ENCODE data around the gene TPD52L2. TPM values are rescaled to one million over a fixed set of nuclear protein-coding genes. Genes with fewer than 3 reads are reported as not detected.
"Not testable (repeated sequence)": the region's sequence is repeated elsewhere in the genome, so short reads cannot be mapped to it uniquely, and the experiment has no call there.

TPD52L2 gene
- total RNA-seq, 1 donor from 2014 or later = 85.4 TPM

DNA sequence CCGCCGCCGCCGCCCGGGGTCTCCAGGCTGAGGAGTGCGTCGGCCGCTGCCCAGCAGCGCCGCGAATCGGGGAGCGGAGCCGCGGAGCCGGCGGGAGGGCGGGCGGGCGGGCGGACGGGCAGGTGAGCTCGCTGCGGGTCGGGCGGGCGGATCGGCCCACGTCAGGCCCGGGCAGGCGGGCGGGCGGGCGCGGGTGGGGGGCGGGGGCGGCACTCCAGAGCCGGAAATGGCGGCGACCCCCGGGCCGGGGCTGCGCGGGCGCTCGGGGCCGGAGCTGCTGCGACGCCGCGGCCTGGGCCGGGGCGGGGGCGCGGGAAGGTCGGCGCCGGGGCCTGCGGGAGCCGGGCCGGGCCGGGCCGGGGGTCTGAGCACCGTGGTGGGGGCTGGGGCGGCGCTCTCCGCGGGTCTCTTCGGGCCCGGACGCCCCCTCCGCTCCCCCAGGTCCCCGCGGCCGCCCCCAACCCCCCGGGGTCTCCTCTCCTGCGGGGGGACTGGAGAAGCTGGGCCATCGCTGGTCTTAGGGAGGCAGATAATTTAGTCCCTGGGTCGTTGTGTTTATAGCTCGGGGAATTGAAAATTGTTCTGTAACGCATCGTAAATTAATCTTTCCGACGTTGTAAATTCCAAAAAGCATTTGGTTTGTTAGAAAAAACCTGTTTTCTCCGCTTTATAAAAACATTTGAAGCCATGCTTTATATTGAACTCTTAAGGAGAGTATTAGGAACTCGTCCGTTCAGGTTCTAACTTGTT lies 30.3 kb downstream of the TPD52L2 start:
- no peak for DNase-seq (ENCODE audit: low spot score)

DNA sequence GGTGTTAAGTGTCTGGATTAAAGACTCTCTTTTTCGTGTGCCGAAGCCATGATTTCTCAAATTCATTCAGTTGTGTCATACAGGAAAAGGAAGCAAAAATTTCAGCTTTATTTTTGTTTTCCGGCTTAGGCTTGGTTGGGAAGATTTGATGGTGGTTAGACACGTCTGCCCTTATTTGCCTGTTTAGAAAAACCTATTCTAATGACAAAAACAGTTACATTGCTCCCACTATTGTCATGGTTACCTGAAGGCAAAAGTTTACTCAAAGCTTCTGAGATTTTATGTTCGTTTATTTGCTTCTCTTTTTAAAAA lies 30.8 kb downstream of the TPD52L2 start:
- DNase-seq (ENCODE audit: low spot score) = no peak

DNA sequence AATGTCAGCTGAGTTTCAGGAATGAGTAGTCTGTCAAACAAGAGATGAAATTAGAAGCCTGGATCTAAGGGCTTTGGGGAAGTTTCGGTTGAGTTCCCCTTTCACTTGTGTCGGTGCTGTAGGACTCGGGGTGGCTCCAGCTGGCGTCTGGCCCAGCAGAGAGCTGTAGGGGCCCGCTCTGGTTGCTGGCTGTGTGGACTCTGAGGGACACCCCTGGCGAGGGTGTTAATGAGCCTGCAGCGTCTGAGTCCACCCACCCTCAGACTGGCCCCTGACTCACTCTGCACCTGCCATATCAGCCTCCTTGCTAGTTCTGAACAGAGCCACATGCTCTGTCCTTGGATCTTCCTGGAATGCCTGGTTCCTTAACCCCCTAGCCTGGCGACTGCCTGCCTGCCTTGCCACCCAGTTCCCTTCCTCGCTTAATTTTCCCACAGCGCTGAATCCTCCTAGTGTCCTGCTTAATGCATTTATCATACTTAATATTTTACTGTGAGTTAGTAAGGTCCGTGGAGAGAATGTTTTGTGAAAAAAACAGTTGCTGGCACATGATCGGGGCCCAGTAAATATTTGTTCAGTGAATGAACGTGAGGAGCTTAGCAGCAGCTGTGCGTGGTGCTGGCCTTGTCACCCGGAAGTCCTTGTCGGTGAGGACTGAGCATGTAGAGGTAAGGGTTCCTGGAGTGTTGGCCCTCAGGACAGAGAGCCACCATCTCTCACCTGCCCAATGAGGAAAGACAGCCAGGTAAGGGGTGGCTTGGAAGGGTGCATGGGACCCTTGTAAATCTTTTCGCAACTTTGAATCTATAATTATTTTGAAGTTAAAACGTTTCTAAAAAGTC lies 31.4 kb downstream of the TPD52L2 start:
- DNase-seq (ENCODE audit: low spot score) = no peak

DNA sequence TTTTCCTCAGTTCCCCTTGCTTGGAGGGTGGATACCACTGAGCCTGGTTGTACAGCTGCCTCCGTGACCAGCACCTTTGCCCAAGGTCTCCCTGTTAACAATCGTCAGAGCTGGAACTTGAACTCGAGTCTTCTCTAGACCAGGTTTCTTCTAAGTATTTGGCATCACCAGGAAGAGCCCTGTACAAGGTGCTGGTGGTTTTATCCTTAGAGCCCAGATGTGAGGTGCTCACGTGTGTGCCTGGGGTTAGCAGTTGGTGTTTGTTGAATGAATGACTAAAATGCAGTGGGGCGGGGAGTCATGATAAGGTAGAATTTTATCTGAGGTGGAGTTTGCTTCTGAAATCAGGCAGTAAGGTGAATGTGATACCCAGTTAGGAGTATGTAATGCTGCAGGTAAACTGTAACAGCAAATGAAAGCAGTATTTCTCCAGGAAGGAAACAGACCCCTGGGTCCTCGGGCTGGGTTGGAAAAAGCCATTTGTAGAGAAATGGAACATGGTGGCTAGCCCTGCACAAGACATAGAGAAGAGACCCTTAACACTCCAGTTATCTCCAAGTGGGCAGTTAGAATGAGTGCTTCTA lies 33.0 kb downstream of the TPD52L2 start:
- DNase-seq (ENCODE audit: low spot score) = no peak

DNA sequence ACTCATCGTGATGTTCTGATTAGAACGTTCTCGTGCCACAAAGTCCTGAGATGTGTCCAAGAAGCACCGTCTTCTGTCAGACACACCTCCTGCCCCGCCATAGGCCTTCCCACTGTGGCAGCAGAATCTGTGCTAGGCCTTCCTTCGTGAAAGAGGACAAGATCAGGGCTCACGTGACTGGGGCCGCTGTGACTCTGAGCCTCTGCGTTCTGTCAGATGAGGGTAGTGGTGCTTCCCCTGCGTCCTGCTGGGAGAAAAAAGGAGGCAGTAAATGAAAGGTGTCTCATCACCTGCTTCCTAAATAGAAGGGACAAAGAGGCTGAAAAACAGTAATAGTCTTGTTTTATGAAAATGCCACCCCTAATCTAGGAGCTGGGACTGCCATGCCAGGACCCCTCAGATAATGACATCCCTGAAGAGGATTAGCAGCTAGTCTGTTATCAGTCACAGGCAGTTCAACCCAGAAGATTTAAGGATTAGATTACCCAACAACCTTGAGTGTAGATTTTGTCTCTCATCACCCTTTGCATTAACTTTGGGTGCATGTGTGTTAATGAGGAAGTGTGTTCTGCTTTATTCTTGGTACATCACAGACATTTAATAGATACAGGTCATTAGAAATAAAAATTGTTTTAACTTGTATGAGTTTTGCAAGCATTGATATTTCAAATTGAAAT lies 34.0 kb downstream of the TPD52L2 start:
- no peak for DNase-seq (ENCODE audit: low spot score)

DNA sequence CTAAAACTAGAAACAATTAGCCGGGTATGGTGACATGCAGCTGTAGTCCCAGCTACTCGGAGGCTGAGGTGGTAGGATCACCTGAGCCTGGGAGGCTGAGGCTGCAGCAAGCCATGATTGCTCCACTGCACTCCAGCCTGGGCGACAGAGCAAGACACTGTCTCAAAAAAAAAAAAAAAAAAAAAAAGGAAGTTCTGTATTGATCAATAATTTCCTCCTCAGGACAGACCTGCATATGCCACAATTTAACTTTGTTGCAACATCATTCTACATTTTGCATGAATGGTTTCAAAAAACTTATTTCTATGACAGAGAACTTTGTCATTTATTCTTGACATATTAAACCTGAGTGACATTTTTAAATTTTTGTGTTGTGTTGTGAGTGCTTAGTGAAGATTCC lies 35.3 kb downstream of the TPD52L2 start:
- DNase-seq (ENCODE audit: low spot score) = no peak

DNA sequence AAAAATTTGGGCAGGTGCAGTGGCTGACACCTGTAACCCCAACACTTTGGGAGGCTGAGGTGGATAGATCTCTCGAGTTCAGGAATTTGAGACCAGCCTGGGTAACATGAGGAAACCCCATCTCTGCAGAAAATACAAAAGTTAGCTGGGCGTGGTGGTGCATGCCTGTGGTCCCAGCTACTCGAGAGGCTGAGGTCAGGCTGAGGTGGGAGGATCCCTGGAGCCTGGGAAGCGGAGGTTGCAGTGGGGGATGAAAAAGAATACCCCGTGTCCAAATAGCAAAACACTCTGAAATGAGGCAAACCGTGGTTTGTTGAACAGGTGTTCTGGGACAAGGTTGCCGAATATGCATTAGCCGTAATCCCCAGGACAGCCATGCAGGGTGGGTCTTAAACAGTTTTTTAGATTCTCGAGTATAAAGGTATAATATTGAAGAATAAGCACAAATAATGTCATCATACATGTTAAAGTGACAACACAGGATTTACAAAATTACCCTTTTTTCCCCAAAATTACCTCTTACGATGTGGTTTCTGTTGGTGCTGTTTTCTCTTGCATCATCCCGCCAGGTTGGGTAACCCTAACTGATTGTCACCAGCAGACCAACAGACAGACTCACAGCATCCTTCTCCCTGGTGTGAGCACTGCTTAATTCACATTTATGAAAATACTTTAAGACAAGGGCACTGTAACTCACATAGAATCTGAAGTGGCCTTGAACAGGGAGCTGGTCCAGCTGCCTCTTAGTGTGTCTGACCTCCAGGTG lies 38.9 kb downstream of the TPD52L2 start:
- no peak for DNase-seq (ENCODE audit: low spot score)

DNA sequence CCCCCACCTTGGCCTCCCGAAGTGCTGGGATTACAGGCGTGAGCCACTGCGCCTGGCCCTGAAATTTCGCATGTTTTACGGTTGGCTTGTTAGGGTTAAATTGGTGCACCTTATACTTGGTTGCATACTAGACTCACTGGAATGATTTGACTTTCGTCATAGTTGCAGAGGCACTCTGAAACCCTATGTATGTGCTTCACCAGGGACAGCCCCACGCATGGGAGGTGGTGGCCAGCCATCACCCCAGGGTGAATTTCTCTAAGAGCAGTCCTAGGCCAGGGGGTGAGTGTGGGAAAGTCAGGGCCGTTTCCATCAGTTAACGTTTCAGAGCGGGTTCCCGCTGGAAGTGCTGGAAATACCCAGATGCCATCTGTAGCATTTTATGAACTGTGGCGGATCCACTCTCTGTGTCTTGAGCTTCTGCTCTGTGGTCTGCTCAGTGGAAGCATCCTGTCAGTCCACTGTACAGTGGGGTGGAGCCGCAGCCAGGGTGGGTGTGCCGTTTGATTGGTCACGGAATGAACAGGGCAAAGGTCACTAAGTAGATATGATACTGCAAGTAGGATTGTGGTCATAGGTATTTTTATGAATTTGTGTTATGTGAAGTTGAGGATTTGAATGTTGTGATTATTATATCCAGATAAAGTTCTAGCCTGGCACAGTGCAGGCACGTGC lies 43.1 kb downstream of the TPD52L2 start:
- DNase-seq (ENCODE audit: low spot score) = no peak

DNA sequence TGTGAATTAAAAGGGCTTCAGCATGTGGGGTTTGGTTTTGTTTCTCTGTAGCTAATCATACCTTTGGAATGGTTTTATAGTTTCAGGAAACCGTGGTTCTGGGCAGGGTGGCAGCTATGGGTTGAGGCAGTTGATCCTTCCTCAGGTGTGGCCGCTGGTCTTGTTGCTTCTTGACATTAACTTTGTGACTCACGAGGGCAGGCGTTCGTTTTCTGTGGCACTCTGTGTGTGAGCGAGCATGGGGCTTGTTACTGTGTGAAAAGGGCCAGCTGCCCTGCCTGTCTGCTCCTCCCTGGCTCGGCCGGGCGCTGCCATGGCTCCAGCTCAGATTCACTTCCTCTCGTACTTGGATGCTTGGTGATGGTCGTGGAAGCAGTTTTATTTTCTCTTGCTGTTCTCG lies 46.1 kb downstream of the TPD52L2 start:
- peak; percentile 80 for DNase-seq (ENCODE audit: low spot score)

DNA sequence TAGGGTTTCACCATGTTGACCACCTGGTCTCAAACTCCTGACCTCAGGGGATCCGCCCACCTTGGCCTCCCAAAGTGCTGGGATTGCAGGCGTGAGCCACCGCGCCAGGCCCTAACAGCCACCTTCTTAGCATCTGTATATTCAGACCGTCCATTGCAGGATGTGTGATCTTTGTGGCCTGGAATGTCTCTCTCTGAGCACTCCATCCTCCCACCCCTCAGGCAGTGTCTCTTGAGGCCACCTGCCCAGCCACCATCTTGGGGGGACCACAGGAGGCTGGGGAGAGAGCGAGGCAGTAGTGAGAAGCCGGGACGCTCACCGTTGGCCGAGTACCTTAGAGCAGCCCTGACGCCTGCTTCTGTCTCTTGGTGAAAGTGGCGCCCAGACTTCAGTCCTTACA lies 48.7 kb downstream of the TPD52L2 start:
- DNase-seq (ENCODE audit: low spot score) = no peak

DNA sequence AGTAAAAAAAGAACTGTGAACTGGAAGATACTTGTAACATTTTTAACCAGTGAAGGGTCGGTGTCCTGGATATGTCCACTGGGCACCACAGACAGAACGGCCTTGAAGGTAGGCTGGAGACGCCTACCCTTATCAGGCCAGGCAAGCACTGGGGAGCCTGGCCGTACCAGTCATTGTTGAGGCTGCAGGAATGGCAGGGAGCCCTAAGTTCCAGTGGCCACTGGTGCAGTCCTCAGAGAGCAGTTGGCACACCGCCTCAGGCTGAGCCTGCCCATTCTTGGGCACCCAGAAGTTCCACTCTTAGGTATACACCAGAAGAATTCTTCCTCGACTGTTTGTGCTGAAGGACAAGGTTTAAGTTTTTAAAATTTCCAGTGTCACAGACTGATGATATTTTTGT lies 50.4 kb downstream of the TPD52L2 start:
- DNase-seq (ENCODE audit: low spot score) = no peak

DNA sequence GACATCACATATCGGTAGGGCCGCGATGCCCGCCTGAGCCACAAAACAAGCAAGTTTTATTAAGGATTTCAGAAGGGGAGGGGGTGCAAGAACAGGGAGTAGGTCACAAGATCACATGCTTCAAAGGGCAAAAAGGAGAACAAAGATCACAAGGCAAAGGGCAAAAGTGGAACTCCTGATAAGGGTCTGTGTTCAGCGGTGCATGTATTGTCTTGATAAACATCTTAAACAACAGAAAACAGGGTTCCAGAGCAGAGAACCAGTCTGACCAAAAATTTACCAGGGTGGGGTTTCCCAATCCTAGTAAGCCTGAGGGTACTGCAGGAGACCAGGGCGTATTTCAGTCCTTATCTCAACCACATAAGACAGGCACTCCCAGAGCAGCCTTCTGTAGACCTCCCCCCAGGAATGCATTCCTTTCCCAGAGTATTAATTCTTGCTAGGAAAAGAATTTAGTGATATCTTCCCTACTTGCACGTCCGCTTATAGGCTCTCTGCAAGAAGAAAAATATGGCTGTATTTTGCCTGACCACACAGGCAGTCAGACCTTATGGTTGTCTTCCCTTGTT lies 51.4 kb downstream of the TPD52L2 start:
- DNase-seq (ENCODE audit: low spot score) = not testable (repeated sequence)

DNA sequence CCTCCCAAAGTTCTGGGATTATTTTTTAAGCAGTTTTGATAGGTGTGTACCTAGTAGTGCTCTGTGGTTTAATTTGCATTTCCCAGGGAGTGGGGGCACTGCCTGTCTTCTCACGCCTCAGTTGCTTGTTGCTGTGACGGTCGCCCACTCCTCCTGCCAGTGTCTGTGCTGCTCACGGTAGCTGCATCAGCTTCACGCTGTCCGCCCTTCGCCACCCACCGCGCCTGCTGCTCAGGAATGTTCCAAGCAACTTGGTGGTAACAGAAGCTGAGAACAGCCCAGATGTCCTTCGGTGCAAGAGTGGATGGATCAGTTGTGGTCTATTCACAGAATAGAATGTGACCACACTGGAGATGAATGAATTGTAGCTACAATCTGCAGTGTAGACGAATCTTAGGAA lies 52.7 kb downstream of the TPD52L2 start:
- DNase-seq (ENCODE audit: low spot score) = no peak

DNA sequence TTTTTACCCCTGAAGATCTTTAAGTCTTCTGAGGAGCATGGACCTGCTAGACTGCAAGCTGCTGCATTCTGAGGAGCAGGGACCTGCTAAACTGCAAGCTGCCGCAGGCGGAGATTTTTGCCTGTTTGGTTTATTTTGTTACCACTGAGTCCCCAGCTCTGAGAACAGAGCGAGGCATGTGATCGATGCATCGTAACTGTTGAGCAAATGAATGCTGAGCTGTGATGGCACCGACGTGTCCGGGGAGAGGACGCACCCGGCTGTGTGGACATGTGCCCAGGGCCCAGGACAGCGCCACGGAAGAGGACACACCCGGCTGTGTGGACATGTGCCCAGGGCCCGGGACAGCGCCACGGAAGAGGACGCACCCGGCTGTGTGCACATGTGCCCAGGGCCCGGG lies 54.1 kb downstream of the TPD52L2 start:
- no peak for DNase-seq (ENCODE audit: low spot score)

DNA sequence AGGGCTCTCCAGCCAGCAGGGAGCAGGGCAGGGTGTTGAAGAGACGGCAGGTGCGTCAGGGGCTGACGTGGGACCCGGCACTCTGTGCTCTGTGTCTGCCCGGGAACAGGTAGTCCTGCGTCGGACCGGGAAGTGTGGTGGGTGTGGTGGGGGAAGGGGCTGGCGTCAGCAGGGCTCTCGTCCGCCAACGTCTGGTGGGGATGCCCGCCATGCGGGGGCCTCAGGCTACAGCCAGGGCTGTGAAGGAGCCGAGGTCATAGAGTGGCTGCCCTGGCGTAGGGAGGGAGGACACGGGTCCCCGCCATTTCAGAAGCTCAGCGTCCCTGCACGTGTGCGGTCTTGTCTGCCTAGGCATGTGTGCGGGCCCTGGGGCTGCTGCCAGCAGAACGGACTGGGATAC lies 55.2 kb downstream of the TPD52L2 start:
- DNase-seq (ENCODE audit: low spot score) = no peak

DNA sequence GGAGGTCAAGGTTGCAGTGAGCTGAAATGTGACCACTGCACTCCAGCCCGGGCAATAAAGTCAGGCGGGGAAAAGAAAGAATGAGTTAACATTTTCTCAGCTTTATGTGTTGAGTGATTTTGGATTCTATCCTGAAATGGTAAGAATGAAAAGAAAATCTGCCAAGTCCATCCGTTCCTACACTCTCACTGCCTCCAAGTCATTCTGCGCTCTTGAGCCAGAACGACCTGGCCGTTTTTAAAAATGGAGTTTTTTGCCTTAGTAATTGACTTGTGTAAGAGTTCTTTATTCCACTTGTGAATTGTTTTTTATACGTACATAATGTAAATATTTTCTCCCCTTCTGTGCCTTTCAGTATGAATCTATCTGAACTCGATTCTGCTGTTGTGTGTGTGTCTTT lies 58.6 kb downstream of the TPD52L2 start:
- no peak for DNase-seq (ENCODE audit: low spot score)

DNA sequence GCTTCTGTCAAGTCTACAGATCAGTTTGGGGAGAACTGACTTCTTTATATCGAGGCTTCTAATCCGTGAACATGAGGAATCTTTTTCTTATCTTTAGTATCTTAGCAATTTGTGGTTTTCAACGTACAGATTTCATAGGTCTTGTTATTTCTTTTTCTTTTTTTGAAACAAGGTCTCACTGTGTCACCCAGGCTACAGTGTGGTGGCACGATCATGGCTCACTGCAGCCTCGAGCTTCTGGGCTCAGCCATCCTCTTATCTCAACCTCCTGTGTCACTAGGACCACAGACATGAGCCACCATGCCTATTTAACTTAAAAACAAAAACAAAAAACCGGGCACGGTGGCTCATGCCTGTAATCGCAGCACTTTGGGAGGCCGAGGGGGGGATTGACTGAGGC lies 59.2 kb downstream of the TPD52L2 start:
- DNase-seq (ENCODE audit: low spot score) = no peak

DNA sequence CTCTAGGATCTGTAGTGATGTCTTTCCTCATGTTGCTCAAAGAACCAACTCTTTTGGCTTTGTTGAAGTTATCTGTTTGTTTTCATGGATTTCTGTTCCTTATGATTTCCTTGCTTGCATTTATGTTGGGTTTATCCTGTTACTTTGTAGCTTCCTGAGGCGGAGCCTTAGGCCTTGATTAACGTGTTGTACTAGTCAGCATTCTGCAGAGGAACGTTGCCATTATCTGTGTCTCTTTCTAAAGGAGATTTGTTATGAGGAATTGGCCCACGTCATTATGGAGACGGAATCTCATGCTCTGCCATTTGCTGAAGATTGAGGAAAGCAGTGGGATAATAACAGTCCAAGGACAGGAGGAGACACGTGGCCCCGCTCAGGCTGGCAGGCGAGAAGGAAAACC lies 61.2 kb downstream of the TPD52L2 start:
- no peak for DNase-seq (ENCODE audit: low spot score)

DNA sequence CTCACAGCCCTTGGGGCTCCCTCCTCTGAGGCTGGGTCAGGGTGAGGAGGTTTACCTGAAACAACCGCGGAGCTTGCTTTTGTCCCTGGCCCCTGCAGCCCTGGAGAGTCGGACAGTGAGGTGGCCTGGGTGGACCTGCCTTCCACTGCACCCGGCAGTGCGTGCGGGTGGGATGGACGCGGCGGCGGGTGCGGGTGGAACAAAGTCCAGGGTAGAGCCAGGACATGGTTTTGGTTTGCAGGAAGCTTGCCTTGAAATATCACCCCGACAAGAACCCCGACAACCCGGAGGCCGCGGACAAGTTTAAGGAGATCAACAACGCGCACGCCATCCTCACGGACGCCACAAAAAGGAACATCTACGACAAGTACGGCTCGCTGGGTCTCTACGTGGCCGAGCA lies 64.0 kb downstream of the TPD52L2 start:
- no peak for DNase-seq (ENCODE audit: low spot score)

DNA sequence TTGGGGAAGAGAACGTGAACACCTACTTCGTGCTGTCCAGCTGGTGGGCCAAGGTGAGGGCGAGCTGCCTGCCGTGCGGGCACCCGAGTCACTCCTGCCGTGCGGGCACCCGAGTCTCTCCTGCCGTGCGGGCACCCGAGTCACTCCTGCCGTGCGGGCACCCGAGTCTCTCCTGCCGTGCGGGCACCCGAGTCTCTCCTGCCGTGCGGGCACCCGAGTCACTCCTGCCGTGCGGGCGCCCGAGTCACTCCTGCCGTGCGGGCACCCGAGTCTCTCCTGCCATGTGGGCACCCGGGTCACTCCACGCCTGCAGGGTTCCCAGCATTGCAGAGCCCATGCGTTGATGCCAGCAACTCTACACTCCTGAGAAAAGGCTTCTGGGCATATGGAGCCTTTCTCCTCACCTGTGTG lies 64.4 kb downstream of the TPD52L2 start:
- not testable (repeated sequence) for DNase-seq (ENCODE audit: low spot score)

All from ureter (tissue), 1 donor.